ENCODE results near the gene TLR3.
"Not testable (repeated sequence)": the region's sequence is repeated elsewhere in the genome, so short reads cannot be mapped to it uniquely, and the experiment has no call there.

- TF ChIP-seq CTCF (IDR thresholded peaks at IDR 0.05; ENCODE audit: poor library complexity, severe bottlenecking); EZH2 (IDR thresholded peaks at IDR 0.05; ENCODE audit: borderline replicate concordance, insufficient read depth, low read length, poor library complexity, severe bottlenecking); POLR2AphosphoS5 (IDR thresholded peaks at IDR 0.05): not testable (repeated sequence)
These were observed 18.8 kb upstream of the TLR3 start for GRCh38 chr4:186050135-186050534.
